Bronchial epithelial cell (primary cell): ENCODE measurements around the gene COA7. TPM values are rescaled to one million over a fixed set of nuclear protein-coding genes. Genes with fewer than 3 reads are reported as not detected.
"Not testable (repeated sequence)": the region's sequence is repeated elsewhere in the genome, so short reads cannot be mapped to it uniquely, and the experiment has no call there.

Experiments
- DNase-seq: peaks from one replicate; pipeline ENCODE4 v3.0.0-alpha.2; 2010; ENCODE audit warnings: low read depth
- FAIRE-seq: peaks from 2 replicates; lab custom pipeline; 2011; peaks lifted over from hg19 to GRCh38; lab: Jason Lieb, UNC
- H3K27me3 ChIP-seq: 2 replicates; pipeline ENCODE4 v1.5.1; 2011; ENCODE audit warnings: low read length; ENCODE audit not compliant: control insufficient read depth, insufficient read depth
- H3K36me3 ChIP-seq: 2 replicates; pipeline ENCODE4 v1.5.1; 2011; ENCODE audit warnings: low read length; ENCODE audit not compliant: control insufficient read depth, insufficient read depth
- H3K4me3 ChIP-seq: 2 replicates; pipeline ENCODE4 v1.5.1; 2011; ENCODE audit warnings: mild to moderate bottlenecking, low read depth, low read length, control low read depth
- CTCF ChIP-seq: IDR thresholded peaks from 2 replicates; pipeline ENCODE4 v1.5.1; 2011; ENCODE audit warnings: mild to moderate bottlenecking, moderate library complexity, low read length, control low read depth, inconsistent platforms; ENCODE audit not compliant: insufficient read depth, severe bottlenecking
- total RNA-seq: library from RNA; depleted of rRNA; stranded (reverse); fragments of >200 nt; gene quantifications from 2 replicates; pipeline ENCODE4 v1.2.1, GENCODE V29; 2014

The COA7 gene
- total RNA-seq, 1 donor from 2014 or later: 15.5 TPM

- H3K27me3 ChIP-seq: no peaks in the 10 kb centered on the region
- DNase-seq (no peak), FAIRE-seq (no peak)
- H3K4me3 ChIP-seq: no peak overlapping the region
- H3K36me3 ChIP-seq: no peaks in the 10 kb centered on the region
- TF ChIP-seq CTCF: no peak
These were observed 40.7 kb upstream of the COA7 start for GRCh38 chr1:52738893-52739292.

- no peak for TF ChIP-seq CTCF
- no peak for FAIRE-seq
- H3K4me3 ChIP-seq: no peak overlapping the region
- DNase-seq: no peak
- H3K36me3 ChIP-seq: no peaks in the 10 kb centered on the region
- no peaks in the 10 kb centered on the region for H3K27me3 ChIP-seq
These were observed 40.0 kb upstream of the COA7 start for GRCh38 chr1:52738148-52738547.

- not testable (repeated sequence) for DNase-seq, H3K4me3 ChIP-seq, FAIRE-seq, H3K27me3 ChIP-seq, H3K36me3 ChIP-seq
These were observed 37.2 kb upstream of the COA7 start for GRCh38 chr1:52735371-52735770.

- no peak for DNase-seq
- TF ChIP-seq CTCF: no peak
- no peaks in the 10 kb centered on the region for H3K27me3 ChIP-seq
- no peak overlapping the region for H3K4me3 ChIP-seq
- no peaks in the 10 kb centered on the region for H3K36me3 ChIP-seq
- no peak for FAIRE-seq
These were observed 35.2 kb upstream of the COA7 start for GRCh38 chr1:52733368-52733767.

GRCh38 chr1:52727956-52728656, 30.0 kb upstream of the COA7 start:
- DNase-seq: peak; percentile 38
- Histone ChIP-seq H3K36me3 (no peaks in the 10 kb centered on the region), H3K27me3 (no peaks in the 10 kb centered on the region), H3K4me3 (no peak overlapping the region)
- FAIRE-seq: no peak
- no peak for TF ChIP-seq CTCF

GRCh38 chr1:52727114-52727586, 29.0 kb upstream of the COA7 start:
- no peak for DNase-seq
- H3K27me3 ChIP-seq: no peaks in the 10 kb centered on the region
- no peak for TF ChIP-seq CTCF
- no peak for FAIRE-seq
- H3K36me3 ChIP-seq: no peaks in the 10 kb centered on the region
- peak overlapping the region; percentile 68 for H3K4me3 ChIP-seq
